ENCODE results near the gene TTYH2.

DNA sequence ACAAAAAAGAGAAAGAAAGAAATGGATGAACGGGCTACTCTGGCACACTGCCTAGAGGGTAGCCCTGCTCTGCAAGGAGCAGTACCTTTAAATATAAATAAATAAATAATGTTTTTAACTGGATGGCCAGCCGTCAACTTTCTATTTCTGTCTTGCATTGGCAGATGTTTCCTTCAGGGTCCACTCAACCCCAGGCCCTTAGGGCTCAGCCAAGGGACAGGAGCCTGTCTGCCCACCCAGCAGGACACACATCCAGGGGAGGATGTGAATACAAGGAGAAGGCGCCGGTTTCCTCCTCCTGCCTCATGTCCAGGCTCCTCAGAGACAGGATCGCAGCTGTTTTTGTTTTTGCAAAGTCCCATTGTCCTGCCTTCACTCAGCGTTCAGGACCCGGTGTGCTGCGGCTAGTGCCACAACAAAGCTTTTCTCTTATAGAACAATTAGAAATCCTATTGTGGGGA, 22.6 kb downstream of the TTYH2 start:
- TF ChIP-seq, protein P1, sequence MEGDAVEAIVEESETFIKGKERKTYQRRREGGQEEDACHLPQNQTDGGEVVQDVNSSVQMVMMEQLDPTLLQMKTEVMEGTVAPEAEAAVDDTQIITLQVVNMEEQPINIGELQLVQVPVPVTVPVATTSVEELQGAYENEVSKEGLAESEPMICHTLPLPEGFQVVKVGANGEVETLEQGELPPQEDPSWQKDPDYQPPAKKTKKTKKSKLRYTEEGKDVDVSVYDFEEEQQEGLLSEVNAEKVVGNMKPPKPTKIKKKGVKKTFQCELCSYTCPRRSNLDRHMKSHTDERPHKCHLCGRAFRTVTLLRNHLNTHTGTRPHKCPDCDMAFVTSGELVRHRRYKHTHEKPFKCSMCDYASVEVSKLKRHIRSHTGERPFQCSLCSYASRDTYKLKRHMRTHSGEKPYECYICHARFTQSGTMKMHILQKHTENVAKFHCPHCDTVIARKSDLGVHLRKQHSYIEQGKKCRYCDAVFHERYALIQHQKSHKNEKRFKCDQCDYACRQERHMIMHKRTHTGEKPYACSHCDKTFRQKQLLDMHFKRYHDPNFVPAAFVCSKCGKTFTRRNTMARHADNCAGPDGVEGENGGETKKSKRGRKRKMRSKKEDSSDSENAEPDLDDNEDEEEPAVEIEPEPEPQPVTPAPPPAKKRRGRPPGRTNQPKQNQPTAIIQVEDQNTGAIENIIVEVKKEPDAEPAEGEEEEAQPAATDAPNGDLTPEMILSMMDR (IDR thresholded peaks at IDR 0.05 in 8 of 11, conservative IDR thresholded peaks at IDR 0.05 in 3 of 11), result no peak
- no peak for TF ChIP-seq POLR2A (IDR thresholded peaks at IDR 0.05)
